ENCODE results near the gene TRPM5. TPM values are rescaled to one million over a fixed set of nuclear protein-coding genes. Genes with fewer than 3 reads are reported as not detected.

TRPM5 gene
- total RNA-seq, 1 donor from 2014 or later, result not detected

GRCh38 chr11:2470495-2470894 lies 26.2 kb upstream of the TRPM5 start:
- Histone ChIP-seq H3K4me2 (ENCODE audit: low read length) (no peak overlapping the region), H3K36me3 (ENCODE audit: insufficient read depth, low read length) (no peaks in the 10 kb centered on the region), H3K79me2 (ENCODE audit: insufficient read depth, low read length) (no peaks in the 10 kb centered on the region), H3K4me1 (ENCODE audit: insufficient read depth, low read length) (no peaks in the 10 kb centered on the region), H4K20me1 (ENCODE audit: insufficient read depth, low read length) (no peaks in the 10 kb centered on the region), H2AFZ (ENCODE audit: low read depth, low read length) (no peak overlapping the region), H3K9ac (ENCODE audit: low read length) (no peak overlapping the region), H3K4me3 (ENCODE audit: insufficient read depth, low read depth, low read length) (no peak overlapping the region), H3K27ac (ENCODE audit: low read depth, low read length) (no peak overlapping the region), H3K27me3 (ENCODE audit: insufficient read depth, low read length) (peaks cover 5% of the 10 kb centered on the region), H3K9me3 (ENCODE audit: insufficient read depth, low read depth, low read length) (no peaks in the 10 kb centered on the region)
- FAIRE-seq (no peak), DNase-seq (ENCODE audit: low read depth) (no peak)
- Mint-ChIP-seq H3K36me3 (ENCODE audit: low read depth, unreplicated experiment) (no peaks in the 10 kb centered on the region), H3K27me3 (ENCODE audit: low read depth, unreplicated experiment) (peaks cover 72% of the 10 kb centered on the region), H3K9me3 (ENCODE audit: unreplicated experiment) (peaks cover 6% of the 10 kb centered on the region), H3K27ac (ENCODE audit: unreplicated experiment) (no peak overlapping the region), H3K4me1 (ENCODE audit: low read depth, unreplicated experiment) (no peaks in the 10 kb centered on the region), H3K4me3 (ENCODE audit: unreplicated experiment) (no peak overlapping the region)
- TF ChIP-seq CTCF (IDR thresholded peaks at IDR 0.05; ENCODE audit: insufficient read depth, low read depth, low read length) (no peak), EZH2 (IDR thresholded peaks at IDR 0.05; ENCODE audit: insufficient read depth, low read length) (no peak)

GRCh38 chr11:2468363-2469235 lies 24.3 kb upstream of the TRPM5 start:
- TF ChIP-seq CTCF (IDR thresholded peaks at IDR 0.05; ENCODE audit: insufficient read depth, low read depth, low read length), result no peak
- no peak for TF ChIP-seq EZH2 (IDR thresholded peaks at IDR 0.05; ENCODE audit: insufficient read depth, low read length)
- Histone ChIP-seq H2AFZ (ENCODE audit: low read depth, low read length) (no peak overlapping the region), H3K4me2 (ENCODE audit: low read length) (no peak overlapping the region), H3K27ac (ENCODE audit: low read depth, low read length) (no peak overlapping the region), H3K4me3 (ENCODE audit: insufficient read depth, low read depth, low read length) (no peak overlapping the region), H3K27me3 (ENCODE audit: insufficient read depth, low read length) (no peaks in the 10 kb centered on the region), H3K79me2 (ENCODE audit: insufficient read depth, low read length) (no peaks in the 10 kb centered on the region), H3K36me3 (ENCODE audit: insufficient read depth, low read length) (no peaks in the 10 kb centered on the region), H3K9ac (ENCODE audit: low read length) (no peak overlapping the region), H4K20me1 (ENCODE audit: insufficient read depth, low read length) (no peaks in the 10 kb centered on the region), H3K9me3 (ENCODE audit: insufficient read depth, low read depth, low read length) (no peaks in the 10 kb centered on the region), H3K4me1 (ENCODE audit: insufficient read depth, low read length) (no peaks in the 10 kb centered on the region)
- H3K27ac Mint-ChIP-seq (ENCODE audit: unreplicated experiment), result no peak overlapping the region
- FAIRE-seq, result no peak
- peaks cover 62% of the 10 kb centered on the region for H3K27me3 Mint-ChIP-seq (ENCODE audit: low read depth, unreplicated experiment)
- H3K4me1 Mint-ChIP-seq (ENCODE audit: low read depth, unreplicated experiment), result no peaks in the 10 kb centered on the region
- no peak overlapping the region for H3K4me3 Mint-ChIP-seq (ENCODE audit: unreplicated experiment)
- H3K9me3 Mint-ChIP-seq (ENCODE audit: unreplicated experiment), result peaks cover 6% of the 10 kb centered on the region
- DNase-seq (ENCODE audit: low read depth), result no peak
- no peaks in the 10 kb centered on the region for H3K36me3 Mint-ChIP-seq (ENCODE audit: low read depth, unreplicated experiment)

GRCh38 chr11:2467695-2468055 lies 23.4 kb upstream of the TRPM5 start:
- no peak overlapping the region for H3K4me2 ChIP-seq (ENCODE audit: low read length)
- no peak overlapping the region for H3K27ac Mint-ChIP-seq (ENCODE audit: unreplicated experiment)
- no peaks in the 10 kb centered on the region for H3K27me3 ChIP-seq (ENCODE audit: insufficient read depth, low read length)
- no peaks in the 10 kb centered on the region for H3K36me3 ChIP-seq (ENCODE audit: insufficient read depth, low read length)
- no peaks in the 10 kb centered on the region for H3K4me1 Mint-ChIP-seq (ENCODE audit: low read depth, unreplicated experiment)
- FAIRE-seq (no peak), DNase-seq (ENCODE audit: low read depth) (no peak)
- no peaks in the 10 kb centered on the region for H3K9me3 ChIP-seq (ENCODE audit: insufficient read depth, low read depth, low read length)
- H3K4me1 ChIP-seq (ENCODE audit: insufficient read depth, low read length), result no peaks in the 10 kb centered on the region
- H2AFZ ChIP-seq (ENCODE audit: low read depth, low read length), result no peak overlapping the region
- H3K36me3 Mint-ChIP-seq (ENCODE audit: low read depth, unreplicated experiment), result no peaks in the 10 kb centered on the region
- H3K4me3 ChIP-seq (ENCODE audit: insufficient read depth, low read depth, low read length), result no peak overlapping the region
- no peak overlapping the region for H3K27ac ChIP-seq (ENCODE audit: low read depth, low read length)
- H3K27me3 Mint-ChIP-seq (ENCODE audit: low read depth, unreplicated experiment), result peaks cover 61% of the 10 kb centered on the region
- no peaks in the 10 kb centered on the region for H4K20me1 ChIP-seq (ENCODE audit: insufficient read depth, low read length)
- no peak overlapping the region for H3K4me3 Mint-ChIP-seq (ENCODE audit: unreplicated experiment)
- no peaks in the 10 kb centered on the region for H3K79me2 ChIP-seq (ENCODE audit: insufficient read depth, low read length)
- peaks cover 6% of the 10 kb centered on the region for H3K9me3 Mint-ChIP-seq (ENCODE audit: unreplicated experiment)
- TF ChIP-seq EZH2 (IDR thresholded peaks at IDR 0.05; ENCODE audit: insufficient read depth, low read length), result no peak
- TF ChIP-seq CTCF (IDR thresholded peaks at IDR 0.05; ENCODE audit: insufficient read depth, low read depth, low read length), result no peak
- H3K9ac ChIP-seq (ENCODE audit: low read length), result no peak overlapping the region

Data from astrocyte (in vitro differentiated cells and primary cell).